Adrenal gland (tissue), 12 donors: ENCODE results near the gene GNG2. TPM values are rescaled to one million over a fixed set of nuclear protein-coding genes. Genes with fewer than 3 reads are reported as not detected.
A peak's percentile ranks its signal among the peaks of the same experiment; 100 is the strongest.

ENCODE experiments used
- DNase-seq, 7 donors: peaks; one replicate each; pipeline ENCODE4 v3.0.0-alpha.2; 2019 to 2020
- H3K27ac ChIP-seq, 5 donors: fragments of 200-600 bp; sonication (generic) in 4 of 5; 1 replicate in 3 of 5; 2 replicates in 2 of 5; pipeline versions ENCODE4 v1.5.1 to v1.8.0; 2016 to 2020; ENCODE audit warnings: mild to moderate bottlenecking in 1 of 5
- H3K27me3 ChIP-seq: fragments of 200-600 bp; 2 replicates; pipeline ENCODE4 v1.8.0; 2021
- H3K36me3 ChIP-seq, 2 donors: fragments of 200-600 bp; replicated peaks in 1 of 2; 1 replicate in 1 of 2; 2 replicates in 1 of 2; pipeline versions ENCODE4 v1.5.1 to v1.8.0; 2018 to 2022
- H3K4me1 ChIP-seq, 2 donors: fragments of 200-600 bp; replicated peaks in 1 of 2; 1 replicate in 1 of 2; 2 replicates in 1 of 2; pipeline versions ENCODE4 v1.5.1 to v1.8.0; 2018 to 2021
- H3K4me3 ChIP-seq, 4 donors: fragments of 200-600 bp; sonication (generic) in 3 of 4; one replicate each; pipeline ENCODE4 v1.5.1; 2016 to 2018
- H3K9me3 ChIP-seq, 3 donors: fragments of 200-600 bp; sonication (generic) in 1 of 3; replicated peaks in 1 of 3; 1 replicate in 2 of 3; 2 replicates in 1 of 3; pipeline versions ENCODE4 v1.5.1 to v1.8.0; 2016 to 2021
- POLR2A ChIP-seq, 2 donors: fragments of 450-650 bp; IDR thresholded peaks; one replicate each; pipeline ENCODE4 v1.6.1; 2017; ENCODE audit warnings: antibody characterized with exemption in 2 of 2, mild to moderate bottlenecking in 2 of 2, moderate library complexity in 1 of 2
- WGBS, 4 donors: extraction: QIAGEN DNeasy Blood & Tissue Kit in 2 of 4; methylation state at CpG; one replicate each; pipeline versions ENCODE4 v1.1.5 to v1.1.7; 2013 to 2017; 5-methylcytosine and 5-hydroxymethylcytosine counted together
- intact Hi-C, 2 donors: fragments of 100-400 bp; cut with DNase I; formaldehyde crosslinking; loops; one replicate each; pipeline versions ENCODE4 v1.14.1 to v1.15.0; 2022 to 2023
- polyA plus RNA-seq, 3 donors: library from polyadenylated mRNA; stranded (reverse); fragments of 200-250 nt in 2 of 3; fragments of 350-450 nt in 1 of 3; fragmentation: Illumina TruSeq in 1 of 3; extraction: RNeasy Lipid Tissue Mini Kit (QIAGEN cat#74804) in 1 of 3; gene quantifications; one replicate each; pipeline ENCODE4 v1.2.3, GENCODE V29; 2013 to 2014
- total RNA-seq, 9 donors: library from RNA; depleted of rRNA in 4 of 9; stranded (reverse); fragments of >200 nt in 4 of 9; fragments of 120-200 nt in 1 of 9; fragmentation: NEBNext Ultra II Directional in 1 of 9; extraction: Animal tissue kit (Norgen Biotek cat#: 25700) in 1 of 9; gene quantifications; one replicate each; pipeline versions ENCODE4 v1.1.0 to v1.2.4, GENCODE V29; 2013 to 2023
- TF ChIP-seq, protein P1 (sequence below), 6 experiments: fragments of 450-650 bp in 4 of 6; fragments of 200-600 bp in 2 of 6; sonication (generic) in 1 of 6; IDR thresholded peaks; 1 replicate in 5 of 6; 2 replicates in 1 of 6; pipeline versions ENCODE4 v1.5.1 to v1.8.0; 2016 to 2021; ENCODE audit warnings: antibody characterized with exemption in 6 of 6, mild to moderate bottlenecking in 2 of 6, moderate library complexity in 1 of 6
- donor health status: healthy with polysubstance abuse.
- donor health status: Bipolar disorder and iron deficiency.
- donor health status: DM: yes; HTN: yes; CAD: no.
- donor health status: DM: no; HTN: no; CAD: no.
- donor health status: DM: no; HTN: no; CAD: no.
- donor health status: DM: yes; HTN: yes; CAD: no.

Gene GNG2
- total and polyA plus RNA-seq, 12 donors, result 6.7 to 61.4 (median 20.7) TPM

DNA sequence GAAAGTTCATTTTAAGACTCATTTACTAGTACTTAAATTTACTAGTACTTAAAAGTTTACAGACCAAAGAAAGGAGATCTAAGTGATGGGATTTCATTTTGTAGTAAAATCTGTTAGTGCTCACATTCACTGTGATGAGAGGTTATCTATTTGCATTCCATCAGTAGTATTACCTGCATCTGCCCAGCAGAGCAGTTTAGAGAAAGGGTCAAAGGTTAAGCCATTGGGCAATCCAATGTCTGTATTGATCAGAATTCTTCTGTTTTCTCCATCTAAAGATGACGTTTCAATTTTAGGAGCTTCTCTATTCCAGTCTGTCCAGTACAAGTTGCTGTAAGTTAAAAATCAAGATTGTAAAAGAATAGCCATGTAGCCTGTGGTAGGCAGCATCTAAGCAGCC, 147.2 kb downstream of the GNG2 start:
- Histone ChIP-seq H3K36me3 (peaks cover 0 to 79% of the 10 kb centered on the region in 2 donors), H3K9me3 (no peaks in the 10 kb centered on the region), H3K4me1 (peaks cover 0 to 9% of the 10 kb centered on the region in 2 donors), H3K27me3 (no peaks in the 10 kb centered on the region), H3K4me3 (no peak overlapping the region), H3K27ac (no peak overlapping the region)
- intact Hi-C loops, result no loop called here
- DNase-seq, result no peak
- WGBS, 4 donors, result 85 to 95% (median 95%) methylated on average over 1 of the region's 1 CpG
- TF ChIP-seq, protein P1, sequence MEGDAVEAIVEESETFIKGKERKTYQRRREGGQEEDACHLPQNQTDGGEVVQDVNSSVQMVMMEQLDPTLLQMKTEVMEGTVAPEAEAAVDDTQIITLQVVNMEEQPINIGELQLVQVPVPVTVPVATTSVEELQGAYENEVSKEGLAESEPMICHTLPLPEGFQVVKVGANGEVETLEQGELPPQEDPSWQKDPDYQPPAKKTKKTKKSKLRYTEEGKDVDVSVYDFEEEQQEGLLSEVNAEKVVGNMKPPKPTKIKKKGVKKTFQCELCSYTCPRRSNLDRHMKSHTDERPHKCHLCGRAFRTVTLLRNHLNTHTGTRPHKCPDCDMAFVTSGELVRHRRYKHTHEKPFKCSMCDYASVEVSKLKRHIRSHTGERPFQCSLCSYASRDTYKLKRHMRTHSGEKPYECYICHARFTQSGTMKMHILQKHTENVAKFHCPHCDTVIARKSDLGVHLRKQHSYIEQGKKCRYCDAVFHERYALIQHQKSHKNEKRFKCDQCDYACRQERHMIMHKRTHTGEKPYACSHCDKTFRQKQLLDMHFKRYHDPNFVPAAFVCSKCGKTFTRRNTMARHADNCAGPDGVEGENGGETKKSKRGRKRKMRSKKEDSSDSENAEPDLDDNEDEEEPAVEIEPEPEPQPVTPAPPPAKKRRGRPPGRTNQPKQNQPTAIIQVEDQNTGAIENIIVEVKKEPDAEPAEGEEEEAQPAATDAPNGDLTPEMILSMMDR (IDR thresholded peaks at IDR 0.05), result no peak
- no peak for TF ChIP-seq POLR2A (IDR thresholded peaks at IDR 0.05)

DNA sequence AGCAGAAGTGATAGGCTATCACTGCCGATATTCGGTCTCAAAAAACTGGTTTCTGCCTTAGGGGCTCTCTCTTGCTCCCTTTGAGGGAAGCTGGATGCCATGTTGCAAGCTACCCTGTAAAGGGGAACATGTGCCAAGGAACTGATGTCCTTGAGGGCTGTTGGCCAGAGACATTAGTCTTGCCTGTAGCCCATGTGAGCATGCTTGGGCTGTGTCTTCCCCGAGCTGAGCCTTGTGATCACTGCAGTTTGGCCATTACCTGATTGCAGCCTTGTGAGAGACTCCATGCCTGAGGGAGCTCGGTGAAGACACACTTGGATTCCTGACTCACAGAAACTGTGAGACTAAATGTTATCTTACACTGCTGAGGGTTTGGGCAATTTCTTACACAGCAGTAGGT, 147.7 kb downstream of the GNG2 start:
- Histone ChIP-seq H3K27me3 (no peaks in the 10 kb centered on the region), H3K36me3 (peaks cover 0 to 78% of the 10 kb centered on the region in 2 donors), H3K4me3 (no peak overlapping the region), H3K9me3 (no peaks in the 10 kb centered on the region), H3K4me1 (peaks cover 0 to 4% of the 10 kb centered on the region in 2 donors), H3K27ac (no peak overlapping the region)
- 74 to 80% (median 79%) methylated on average over 3 to 4 of the region's 4 CpGs for WGBS, 4 donors
- intact Hi-C loops, result no loop called here
- DNase-seq, result peak in 5 of 7 donors; percentile 30 to 65 (median 48)
- TF ChIP-seq POLR2A (IDR thresholded peaks at IDR 0.05), result no peak
- TF ChIP-seq, protein P1 (IDR thresholded peaks at IDR 0.05), result no peak

DNA sequence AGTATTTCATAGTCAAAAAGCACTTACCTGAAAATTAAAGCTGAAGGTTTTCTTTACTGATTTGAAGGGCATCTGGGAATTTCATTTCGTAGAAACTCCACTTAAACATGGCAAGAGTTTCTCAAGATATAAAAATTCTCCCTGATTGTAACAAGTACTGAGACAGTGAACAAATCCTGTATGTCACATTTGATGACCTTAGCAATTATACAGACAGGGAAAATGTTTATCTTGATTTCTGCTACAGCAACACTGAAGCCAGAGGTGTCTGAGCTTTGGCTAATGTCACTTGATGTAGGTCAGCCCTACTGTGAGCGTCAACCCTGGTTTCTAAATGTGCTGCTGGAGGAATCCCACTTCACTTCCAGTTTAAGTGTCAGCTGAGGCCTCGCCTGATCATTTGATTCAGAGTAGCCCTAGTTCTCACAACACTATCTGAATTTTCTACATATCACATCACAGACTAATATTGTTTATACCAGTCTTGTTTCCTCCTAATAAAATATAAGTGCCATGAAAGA, 149.8 kb downstream of the GNG2 start:
- no peak for TF ChIP-seq POLR2A (IDR thresholded peaks at IDR 0.05)
- TF ChIP-seq, protein P1 (IDR thresholded peaks at IDR 0.05), result no peak
- H3K27me3 ChIP-seq, result no peaks in the 10 kb centered on the region
- no peak overlapping the region for H3K4me3 ChIP-seq
- peaks cover 0 to 6% of the 10 kb centered on the region in 2 donors for H3K4me1 ChIP-seq
- 71 to 97% (median 86%) methylated on average over 3 of the region's 3 CpGs for whole genome bisulfite sequencing, 4 donors
- H3K9me3 ChIP-seq, result no peaks in the 10 kb centered on the region
- intact Hi-C loops, result no loop called here
- no peak overlapping the region for H3K27ac ChIP-seq
- no peak for DNase-seq
- peaks cover 0 to 67% of the 10 kb centered on the region in 2 donors for H3K36me3 ChIP-seq

DNA sequence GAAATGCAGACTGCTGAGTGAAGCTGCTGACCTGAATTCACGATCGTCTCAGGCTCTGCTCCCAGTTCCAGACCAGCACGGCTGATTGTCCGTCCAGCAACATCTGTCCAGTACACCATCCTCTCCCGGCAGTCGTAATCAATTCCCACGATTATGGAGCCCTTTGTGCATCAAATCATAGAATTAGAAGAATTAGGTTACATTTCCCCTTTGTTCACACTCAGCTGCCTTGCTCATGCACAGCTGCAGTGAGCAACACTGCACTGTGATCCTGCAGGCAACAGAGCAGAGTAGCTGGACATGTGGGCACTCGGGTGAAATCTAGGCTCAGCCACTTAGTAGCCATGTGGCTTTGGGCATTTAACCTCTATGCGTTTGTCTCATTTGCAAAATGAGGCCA, 151.1 kb downstream of the GNG2 start:
- WGBS, 4 donors, result 87 to 93% (median 91%) methylated on average over 9 of the region's 9 CpGs
- Histone ChIP-seq H3K27ac (no peak overlapping the region), H3K36me3 (peaks cover 0 to 54% of the 10 kb centered on the region in 2 donors), H3K4me3 (no peak overlapping the region), H3K9me3 (no peaks in the 10 kb centered on the region), H3K4me1 (peaks cover 0 to 6% of the 10 kb centered on the region in 2 donors), H3K27me3 (no peaks in the 10 kb centered on the region)
- intact Hi-C loops, result no loop called here
- no peak for TF ChIP-seq POLR2A (IDR thresholded peaks at IDR 0.05)
- TF ChIP-seq, protein P1 (IDR thresholded peaks at IDR 0.05), result no peak
- no peak for DNase-seq
